Dedifferentiated amniotic fluid mesenchymal stem cell (primary cell): ENCODE measurements around the gene RNF166.
A peak's percentile ranks its signal among the peaks of the same experiment; 100 is the strongest.

Experiments
- DNase-seq: peaks from one replicate; pipeline ENCODE4 v3.0.0-alpha.2; 2016; ENCODE audit errors: extremely low spot score

Gene RNF166

DNA sequence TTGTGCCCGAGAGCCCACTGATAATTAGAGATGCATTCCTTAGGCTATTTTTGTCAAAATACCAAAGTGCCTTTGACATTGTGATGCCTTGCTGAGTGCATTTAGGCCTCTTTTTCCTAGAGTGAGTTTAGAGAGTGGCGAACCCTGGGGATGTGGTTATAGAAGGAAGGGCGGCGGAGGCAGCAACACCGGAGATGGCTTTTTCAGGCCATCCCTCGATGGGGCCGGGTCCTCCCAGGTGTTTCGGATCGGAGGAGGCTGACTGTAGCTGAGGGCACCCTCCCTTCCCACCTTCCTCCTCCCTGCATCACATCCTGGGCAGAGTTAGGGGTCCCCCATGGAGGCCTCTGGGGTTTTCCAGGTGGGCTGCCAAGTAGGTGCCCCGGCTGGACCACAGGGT is 13.3 kb downstream of the RNF166 start:
- DNase-seq, result no peak

DNA sequence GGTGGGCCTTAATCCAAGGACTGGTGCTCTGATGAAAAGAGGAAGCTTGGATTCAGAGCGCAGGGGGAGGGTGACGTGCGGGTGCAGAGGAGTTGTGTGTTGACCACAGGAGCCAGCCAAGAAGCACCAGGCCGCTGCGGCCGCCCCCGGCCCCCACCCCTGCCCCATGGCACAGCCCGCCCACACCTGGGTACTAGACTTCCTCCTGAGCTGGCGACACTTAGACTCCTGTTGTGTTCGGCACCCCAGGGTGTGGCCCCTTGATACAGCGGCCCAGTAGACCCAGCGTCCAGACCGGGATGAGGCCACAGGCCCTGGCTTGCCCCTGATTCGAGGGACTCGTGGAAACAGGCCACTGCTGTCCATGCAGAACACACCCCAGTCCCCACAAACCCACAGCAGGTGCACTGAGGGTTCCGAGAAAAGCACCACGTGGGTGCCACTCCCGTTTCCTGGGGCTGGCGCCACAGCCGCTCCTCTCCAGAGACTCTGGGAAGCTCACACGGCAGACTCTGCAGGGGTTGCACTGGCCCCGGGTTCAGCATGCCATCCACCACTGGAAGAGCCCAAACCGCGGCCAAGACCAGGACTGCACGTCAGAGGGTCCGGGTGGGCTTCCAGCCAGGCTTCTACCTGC is 14.2 kb downstream of the RNF166 start:
- no peak for DNase-seq

DNA sequence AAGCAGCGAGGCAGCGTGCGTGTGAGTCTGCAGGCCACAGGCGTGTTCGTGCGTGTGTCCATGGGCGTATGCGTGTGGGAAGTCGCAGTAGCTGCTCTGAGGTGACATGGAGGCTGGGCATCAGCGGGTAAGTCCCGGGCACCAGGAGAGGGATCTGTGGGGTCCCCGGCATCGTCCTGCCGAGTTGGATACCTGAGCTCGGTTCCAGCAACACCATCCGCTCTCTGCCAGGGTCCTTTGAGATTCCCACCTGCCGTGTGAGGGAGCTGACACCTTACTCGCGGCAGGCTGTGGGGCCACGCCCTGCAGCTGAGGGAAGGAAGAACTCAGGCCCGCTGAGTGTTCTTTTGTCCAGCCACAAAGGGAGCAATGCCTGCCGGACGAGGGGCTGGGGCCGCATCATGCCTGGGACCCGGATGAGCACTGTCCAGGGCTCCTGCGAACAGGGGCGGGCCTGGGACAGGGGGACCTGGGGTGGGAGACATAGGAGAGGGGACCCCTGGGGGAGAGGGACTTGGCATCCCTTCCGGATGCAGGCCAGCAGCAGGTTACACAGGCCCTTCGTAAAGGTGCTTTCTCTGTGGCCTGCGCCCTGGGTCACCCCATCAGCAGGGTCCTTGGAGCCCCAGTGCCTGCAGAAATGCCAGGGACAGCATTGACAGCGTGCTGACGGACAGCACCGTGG is 14.9 kb downstream of the RNF166 start:
- no peak for DNase-seq

- DNase-seq, result no peak
Measured at GRCh38 chr16:88690341-88691128, 15.7 kb downstream of the RNF166 start.

GRCh38 chr16:88688013-88688778 is 18.0 kb downstream of the RNF166 start:
- DNase-seq, result no peak

DNA sequence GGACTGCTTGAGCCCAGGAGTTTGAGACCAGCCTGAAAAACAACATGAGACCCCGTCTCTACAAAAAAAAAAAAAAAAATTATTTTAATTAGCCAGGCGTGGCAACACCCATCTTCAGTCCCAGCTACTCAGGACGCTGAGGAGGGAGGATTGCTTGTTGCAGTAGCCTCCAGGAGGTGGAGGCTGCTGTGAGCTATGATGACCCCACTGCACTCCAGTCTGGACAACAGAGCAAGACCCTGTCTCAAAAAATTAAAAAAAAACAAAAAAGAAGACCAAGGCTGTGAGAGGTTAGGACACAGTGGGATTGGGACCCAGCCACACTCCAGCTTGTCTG is 18.6 kb downstream of the RNF166 start:
- DNase-seq, result no peak

DNA sequence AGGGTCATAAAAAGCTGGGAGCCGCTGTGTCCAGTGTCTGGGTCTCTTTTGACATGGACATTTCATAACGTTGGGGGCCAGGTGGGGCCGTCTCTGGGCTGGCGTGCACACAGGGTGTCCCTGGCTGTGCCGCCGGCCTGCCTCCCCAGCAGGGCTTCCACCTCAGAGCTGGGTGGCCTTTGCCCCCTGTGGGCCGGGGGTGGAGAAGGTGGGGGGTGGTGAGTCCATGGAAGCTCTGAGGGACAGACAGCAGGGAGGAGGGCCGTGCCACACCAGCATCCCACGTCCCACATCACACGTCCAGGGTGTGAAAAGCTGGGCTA is 19.0 kb downstream of the RNF166 start:
- DNase-seq, result no peak

DNA sequence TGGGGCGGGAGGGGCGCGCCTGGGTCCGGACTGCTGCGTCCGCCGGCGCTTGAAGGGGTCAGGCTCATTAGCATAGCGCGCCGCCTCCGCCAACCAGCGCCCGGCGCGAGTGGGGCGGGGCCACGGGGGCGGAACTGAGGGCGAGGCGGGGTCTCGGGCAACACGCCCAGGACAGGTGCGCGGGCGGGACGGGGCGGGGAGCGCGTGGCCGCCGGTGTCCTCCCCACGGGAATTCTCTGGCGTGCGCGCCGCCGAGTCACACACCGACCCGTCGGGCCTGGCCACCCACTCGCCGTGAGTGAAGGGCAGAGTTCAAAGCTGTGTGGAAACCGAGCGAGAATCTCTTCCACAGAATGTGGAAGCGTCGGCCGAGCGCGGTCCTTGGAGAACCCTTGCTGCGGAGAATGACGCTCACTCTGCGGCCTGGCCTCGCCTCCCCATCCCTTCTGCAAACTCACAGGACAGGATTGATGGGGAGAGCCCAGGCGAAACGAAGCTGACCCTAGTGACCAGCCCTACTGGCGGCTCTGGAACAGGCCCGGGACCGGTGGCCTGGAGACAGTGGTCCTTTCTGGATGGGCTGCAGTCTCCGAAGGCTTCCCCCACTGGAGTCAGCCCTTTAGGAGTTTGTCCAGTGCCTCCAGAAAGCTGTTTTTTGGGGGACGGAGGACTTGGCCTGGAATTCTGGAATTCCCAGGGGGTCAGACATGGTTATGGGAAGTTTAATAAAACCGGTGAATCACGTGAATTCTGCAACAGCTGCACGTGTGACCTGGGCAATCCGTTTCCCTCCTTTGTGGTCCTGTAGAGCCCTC is 19.6 kb downstream of the RNF166 start, which contains the start of gene SNAI3:
SNAI3 (minus strand) TSS at position 69 of the 815 bp plus-strand sequence. CDS start 101 bp downstream, outside the sequence.
- no peak for DNase-seq

DNA sequence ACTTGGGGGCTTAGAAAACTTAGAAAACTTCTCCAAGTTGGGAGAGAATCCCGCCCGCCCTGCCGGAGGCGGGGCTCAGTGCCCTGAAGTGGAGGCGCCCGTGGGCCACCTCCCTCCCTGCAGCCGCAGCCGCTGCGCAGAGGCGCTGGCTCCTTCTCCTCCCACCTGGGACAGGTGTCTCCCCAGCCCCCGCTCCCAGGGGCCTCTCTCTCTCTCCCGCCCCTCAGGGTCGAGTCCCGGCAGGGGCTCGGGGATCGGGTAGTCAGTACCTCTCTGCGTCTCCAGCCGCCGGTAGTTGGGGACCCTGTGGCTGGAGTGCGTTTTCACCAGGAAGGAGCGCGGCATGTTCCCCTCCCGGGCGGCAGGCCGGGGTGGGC is 20.2 kb downstream of the RNF166 start:
- no peak for DNase-seq

DNA sequence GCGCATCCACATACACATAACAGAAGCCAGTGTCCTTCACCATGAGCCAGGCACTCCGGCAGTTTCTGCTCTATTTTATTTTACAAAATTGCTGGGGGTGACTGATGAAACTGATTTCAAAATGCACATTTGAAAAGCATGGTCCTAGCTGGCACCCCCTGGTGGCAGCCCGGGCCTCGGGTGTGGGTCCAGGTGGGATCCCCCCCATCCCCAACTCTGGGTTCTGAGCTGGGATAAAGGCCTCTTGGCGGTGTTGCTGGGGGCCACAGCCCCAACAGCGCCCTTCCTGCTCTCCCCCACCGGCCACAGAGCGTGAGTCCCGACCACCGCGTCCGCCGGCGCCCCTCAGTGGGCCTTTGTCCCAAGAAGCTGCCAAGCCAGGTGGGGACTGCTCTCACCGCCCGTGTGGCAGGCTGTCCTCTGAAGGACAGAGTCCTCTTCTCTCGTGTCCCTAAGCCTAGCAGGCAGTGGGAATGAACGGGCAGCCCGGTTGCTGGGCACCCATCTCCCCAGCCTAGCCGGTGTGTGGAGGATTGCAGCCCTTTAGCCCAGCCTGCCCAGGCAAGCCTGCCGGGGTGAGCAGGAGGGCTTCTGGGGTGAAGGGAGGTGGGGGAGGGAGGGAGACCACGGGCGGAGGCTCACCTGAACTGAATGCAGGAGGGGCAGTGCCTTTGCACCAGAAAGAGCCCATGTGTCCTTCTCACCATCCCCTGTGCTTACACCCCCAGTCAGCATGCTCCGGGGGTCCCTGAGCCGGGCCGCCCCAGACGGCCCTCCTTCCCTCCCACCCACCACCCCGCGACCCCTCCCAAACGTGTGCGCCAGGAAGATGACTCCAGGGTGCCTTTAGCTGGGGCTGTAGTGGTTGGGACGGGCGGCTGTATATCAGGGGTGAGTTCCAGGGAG is 20.8 kb downstream of the RNF166 start:
- peak; percentile 36 for DNase-seq

- DNase-seq, result no peak
Measured at GRCh38 chr16:88684569-88685155, 21.5 kb downstream of the RNF166 start.

GRCh38 chr16:88681709-88682451 is 24.3 kb downstream of the RNF166 start:
- no peak for DNase-seq

DNA sequence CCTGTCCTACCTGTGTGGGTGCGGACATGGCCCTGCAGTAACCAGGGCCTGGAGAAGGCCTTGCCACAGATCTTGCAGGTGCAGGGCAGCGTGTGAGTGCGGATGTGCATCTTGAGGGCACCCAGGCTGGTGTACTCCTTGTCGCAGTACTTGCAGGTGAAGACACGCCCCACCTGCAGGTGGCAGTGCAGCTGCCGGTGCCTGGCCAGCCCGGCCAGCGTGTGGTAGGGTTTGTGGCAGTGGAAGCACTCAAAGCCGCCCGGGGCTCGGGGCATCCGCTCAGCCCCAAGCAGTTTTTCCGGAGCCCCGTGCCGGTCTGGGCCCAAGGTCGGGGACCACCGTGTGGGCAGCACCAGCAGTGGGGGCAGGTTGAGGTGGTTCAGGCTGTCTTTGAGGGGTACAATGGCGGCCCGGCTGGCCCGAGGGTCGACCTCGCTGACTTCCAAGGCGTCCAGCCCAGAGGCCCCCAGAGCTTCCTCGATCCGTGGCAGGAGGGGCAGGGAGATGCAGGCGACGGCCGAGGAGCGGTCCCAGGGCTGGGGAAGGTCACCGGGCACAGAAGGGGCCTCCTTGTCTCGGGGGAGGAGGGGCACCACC is 25.0 kb downstream of the RNF166 start:
- no peak for DNase-seq

GRCh38 chr16:88680554-88681083 is 25.6 kb downstream of the RNF166 start:
- no peak for DNase-seq

- DNase-seq, result no peak
Measured at GRCh38 chr16:88678224-88678979, 27.8 kb downstream of the RNF166 start.

DNA sequence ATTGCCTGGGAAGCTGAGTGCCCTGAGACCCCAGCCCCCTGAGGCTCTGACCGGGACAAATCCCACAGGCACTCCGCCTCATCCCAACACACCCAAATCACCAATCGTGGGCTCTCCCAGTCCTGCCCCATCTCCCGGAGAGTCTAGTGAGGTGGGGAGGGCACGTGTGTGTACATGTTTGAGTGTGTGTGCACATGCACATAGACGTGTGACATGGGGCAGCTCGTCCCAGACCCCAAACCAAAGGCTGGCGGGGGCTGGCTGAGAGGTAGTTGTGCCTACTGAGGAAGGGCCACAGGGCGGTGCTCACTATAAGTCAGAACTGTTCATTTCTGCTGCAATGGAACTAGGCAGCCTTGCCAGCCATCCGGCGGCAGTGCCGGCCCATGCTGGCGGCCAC is 28.5 kb downstream of the RNF166 start:
- no peak for DNase-seq

GRCh38 chr16:88676502-88677242 is 29.5 kb downstream of the RNF166 start:
- no peak for DNase-seq
